Measurements from ENCODE around the gene TRABD.

TRABD gene

GRCh38 chr22:50175191-50175461, 10.6 kb upstream of the TRABD start:
- DNase-seq, result no peak

- DNase-seq, result no peak
Observed at GRCh38 chr22:50175921-50176849, 9.5 kb upstream of the TRABD start.

GRCh38 chr22:50176850-50177536, 8.7 kb upstream of the TRABD start:
- no peak for DNase-seq

GRCh38 chr22:50177537-50178470, 7.9 kb upstream of the TRABD start:
- no peak for DNase-seq

- no peak for DNase-seq
Observed at GRCh38 chr22:50178471-50178864, 7.2 kb upstream of the TRABD start.

- no peak for DNase-seq
Observed at GRCh38 chr22:50178871-50179869, 6.5 kb upstream of the TRABD start.

GRCh38 chr22:50179937-50180726, 5.6 kb upstream of the TRABD start:
- DNase-seq, result no peak

GRCh38 chr22:50180727-50181521, 4.8 kb upstream of the TRABD start:
- DNase-seq, result no peak

GRCh38 chr22:50182176-50183081, 3.3 kb upstream of the TRABD start:
- DNase-seq, result no peak

- no peak for DNase-seq
Observed at GRCh38 chr22:50183141-50183971, 2.4 kb upstream of the TRABD start.

GRCh38 chr22:50184004-50184901, 1.5 kb upstream of the TRABD start:
- DNase-seq, result no peak

- DNase-seq, result no peak
Observed at GRCh38 chr22:50184902-50185374, 775 bp upstream of the TRABD start.

GRCh38 chr22:50186181-50186714, 535 bp downstream of the TRABD start:
- no peak for DNase-seq

GRCh38 chr22:50186761-50187523, 1.2 kb downstream of the TRABD start:
- DNase-seq, result no peak

- DNase-seq, result no peak
Observed at GRCh38 chr22:50188356-50188755, 2.6 kb downstream of the TRABD start.
